ENCODE measurements around the gene SLC6A14.

- no peak for TF ChIP-seq POLR2A (IDR thresholded peaks at IDR 0.05)
- TF ChIP-seq, protein P1, sequence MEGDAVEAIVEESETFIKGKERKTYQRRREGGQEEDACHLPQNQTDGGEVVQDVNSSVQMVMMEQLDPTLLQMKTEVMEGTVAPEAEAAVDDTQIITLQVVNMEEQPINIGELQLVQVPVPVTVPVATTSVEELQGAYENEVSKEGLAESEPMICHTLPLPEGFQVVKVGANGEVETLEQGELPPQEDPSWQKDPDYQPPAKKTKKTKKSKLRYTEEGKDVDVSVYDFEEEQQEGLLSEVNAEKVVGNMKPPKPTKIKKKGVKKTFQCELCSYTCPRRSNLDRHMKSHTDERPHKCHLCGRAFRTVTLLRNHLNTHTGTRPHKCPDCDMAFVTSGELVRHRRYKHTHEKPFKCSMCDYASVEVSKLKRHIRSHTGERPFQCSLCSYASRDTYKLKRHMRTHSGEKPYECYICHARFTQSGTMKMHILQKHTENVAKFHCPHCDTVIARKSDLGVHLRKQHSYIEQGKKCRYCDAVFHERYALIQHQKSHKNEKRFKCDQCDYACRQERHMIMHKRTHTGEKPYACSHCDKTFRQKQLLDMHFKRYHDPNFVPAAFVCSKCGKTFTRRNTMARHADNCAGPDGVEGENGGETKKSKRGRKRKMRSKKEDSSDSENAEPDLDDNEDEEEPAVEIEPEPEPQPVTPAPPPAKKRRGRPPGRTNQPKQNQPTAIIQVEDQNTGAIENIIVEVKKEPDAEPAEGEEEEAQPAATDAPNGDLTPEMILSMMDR (IDR thresholded peaks at IDR 0.05): no peak
Measured at GRCh38 chrX:116427978-116428377, 8.4 kb upstream of the SLC6A14 start.
